GM12875 (cell line): ENCODE measurements around the gene CTBP1.

Experiments
- H3K4me3 ChIP-seq: one replicate; pipeline ENCODE4 v1.5.1; 2011; ENCODE audit warnings: low read depth, low read length, control low read depth
- TF ChIP-seq, protein P1 (sequence below): IDR thresholded peaks from 2 replicates; pipeline ENCODE4 v1.5.1; 2011; ENCODE audit warnings: low read depth, mild to moderate bottlenecking, control low read depth, inconsistent platforms, low read length, moderate library complexity, borderline replicate concordance; ENCODE audit not compliant: insufficient read depth

CTBP1 gene

GRCh38 chr4:1209821-1210220, 39.1 kb downstream of the CTBP1 start:
- no peak overlapping the region for H3K4me3 ChIP-seq
- TF ChIP-seq, protein P1, sequence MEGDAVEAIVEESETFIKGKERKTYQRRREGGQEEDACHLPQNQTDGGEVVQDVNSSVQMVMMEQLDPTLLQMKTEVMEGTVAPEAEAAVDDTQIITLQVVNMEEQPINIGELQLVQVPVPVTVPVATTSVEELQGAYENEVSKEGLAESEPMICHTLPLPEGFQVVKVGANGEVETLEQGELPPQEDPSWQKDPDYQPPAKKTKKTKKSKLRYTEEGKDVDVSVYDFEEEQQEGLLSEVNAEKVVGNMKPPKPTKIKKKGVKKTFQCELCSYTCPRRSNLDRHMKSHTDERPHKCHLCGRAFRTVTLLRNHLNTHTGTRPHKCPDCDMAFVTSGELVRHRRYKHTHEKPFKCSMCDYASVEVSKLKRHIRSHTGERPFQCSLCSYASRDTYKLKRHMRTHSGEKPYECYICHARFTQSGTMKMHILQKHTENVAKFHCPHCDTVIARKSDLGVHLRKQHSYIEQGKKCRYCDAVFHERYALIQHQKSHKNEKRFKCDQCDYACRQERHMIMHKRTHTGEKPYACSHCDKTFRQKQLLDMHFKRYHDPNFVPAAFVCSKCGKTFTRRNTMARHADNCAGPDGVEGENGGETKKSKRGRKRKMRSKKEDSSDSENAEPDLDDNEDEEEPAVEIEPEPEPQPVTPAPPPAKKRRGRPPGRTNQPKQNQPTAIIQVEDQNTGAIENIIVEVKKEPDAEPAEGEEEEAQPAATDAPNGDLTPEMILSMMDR = no peak

DNA sequence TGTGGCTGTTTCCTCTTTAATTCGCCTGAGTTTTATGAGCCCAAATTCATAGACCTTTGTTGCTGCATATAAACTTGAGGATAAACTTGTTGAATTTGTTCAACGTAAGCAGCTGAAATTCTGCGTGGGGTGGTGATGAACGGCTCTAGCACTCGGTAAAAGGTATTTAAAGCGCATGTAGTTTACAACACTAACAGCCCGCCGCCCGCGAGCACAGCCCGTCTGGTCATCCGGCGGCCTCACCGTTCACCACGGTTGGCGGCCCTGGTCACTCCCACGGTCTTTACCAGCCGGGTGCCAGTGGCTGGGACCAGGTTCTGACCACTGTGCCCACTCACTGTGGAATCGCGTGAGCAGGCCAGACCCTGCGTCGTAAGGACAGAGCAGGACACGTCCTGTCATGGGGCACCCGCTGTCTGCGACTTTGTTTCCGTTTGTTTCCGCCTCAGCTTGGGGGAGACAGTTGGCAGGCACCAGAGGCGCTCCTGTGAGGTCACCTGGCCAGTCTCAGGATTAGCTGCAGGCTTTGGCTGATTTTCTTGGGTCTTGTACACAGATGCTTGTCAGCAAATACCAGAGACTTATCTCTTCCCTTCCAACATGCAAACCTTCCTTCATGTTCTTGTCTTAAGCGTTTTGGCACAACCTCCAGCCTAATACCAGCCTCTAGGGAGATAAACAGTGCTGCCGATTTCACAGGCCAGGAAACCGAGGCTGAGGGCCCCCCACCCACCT, 39.8 kb downstream of the CTBP1 start:
- no peak overlapping the region for H3K4me3 ChIP-seq

GRCh38 chr4:1208266-1208961, 40.5 kb downstream of the CTBP1 start:
- TF ChIP-seq, protein P1 = no peak
- H3K4me3 ChIP-seq = no peak overlapping the region

More for the DNA sequence above, 39.8 kb downstream of the CTBP1 start:
- TF ChIP-seq, protein P1 = no peak

DNA sequence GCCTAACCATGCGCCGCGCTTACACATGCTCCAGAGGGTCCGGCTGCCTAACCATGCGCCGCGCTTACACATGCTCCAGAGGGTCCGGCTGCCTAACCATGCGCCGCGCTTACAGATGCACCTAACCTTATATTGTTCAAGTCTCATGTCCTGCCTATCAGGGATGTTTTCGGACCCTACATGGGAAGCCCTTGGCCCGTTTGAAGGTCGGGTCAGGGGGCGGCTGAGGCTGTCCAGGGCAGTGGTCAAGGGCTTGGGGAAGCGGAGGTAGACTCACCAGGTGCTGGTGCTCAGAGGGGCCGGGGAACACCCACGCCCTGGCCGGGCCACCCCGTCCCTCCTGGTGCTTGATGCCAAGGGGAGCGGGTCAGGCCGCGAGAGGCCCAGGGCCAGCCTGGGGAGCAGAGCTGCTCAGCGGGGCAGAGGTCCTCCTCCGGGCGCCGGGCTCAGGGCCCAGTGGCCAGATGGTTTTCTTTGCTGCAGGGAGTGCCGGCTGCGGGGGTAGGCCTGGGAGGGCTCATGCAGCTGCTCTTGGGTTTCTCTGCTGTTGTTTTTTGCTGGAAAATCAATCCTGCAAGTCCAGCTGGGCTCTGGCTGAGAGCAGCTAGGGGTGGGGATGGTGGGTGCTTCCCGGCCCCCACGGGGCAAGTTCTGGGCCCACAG, 41.2 kb downstream of the CTBP1 start:
- no peak overlapping the region for H3K4me3 ChIP-seq
- TF ChIP-seq, protein P1 = no peak

DNA sequence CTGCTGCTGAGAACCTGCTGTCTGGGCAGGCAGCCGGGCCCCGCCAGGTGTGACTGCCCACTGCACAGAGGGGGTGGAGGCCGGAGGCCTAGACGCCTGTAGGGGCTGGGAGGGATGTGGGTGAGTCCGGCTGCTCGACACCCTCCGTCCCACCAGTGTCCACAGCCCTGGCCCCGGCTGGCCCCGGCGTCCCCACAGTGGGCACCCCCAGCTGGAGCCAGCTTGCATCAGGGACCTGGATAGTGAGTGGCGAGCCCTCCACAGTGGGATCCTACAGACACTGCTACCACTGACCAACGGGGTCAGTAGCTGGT, 41.8 kb downstream of the CTBP1 start:
- TF ChIP-seq, protein P1 = no peak
- H3K4me3 ChIP-seq = no peak overlapping the region

- TF ChIP-seq, protein P1 = no peak
- H3K4me3 ChIP-seq = no peak overlapping the region
Measured at GRCh38 chr4:1206299-1207156, 42.4 kb downstream of the CTBP1 start.
